SJCRH30 (cell line): ENCODE measurements around the gene ZNF385B. TPM values are rescaled to one million over a fixed set of nuclear protein-coding genes. Genes with fewer than 3 reads are reported as not detected.
A peak's percentile ranks its signal among the peaks of the same experiment; 100 is the strongest.
"Not testable (repeated sequence)": the region's sequence is repeated elsewhere in the genome, so short reads cannot be mapped to it uniquely, and the experiment has no call there.

Experiments
- DNase-seq, 2 experiments: peaks; one replicate each; pipeline ENCODE4 v3.0.0-alpha.2; 2015 to 2020
- H3K27ac ChIP-seq: fragments of 250-450 bp; sonication (Bioruptor Pico); 2 replicates; pipeline ENCODE4 v1.5.1; 2020; ENCODE audit warnings: mild to moderate bottlenecking, moderate library complexity
- H3K27me3 ChIP-seq: fragments of 250-450 bp; sonication (Bioruptor Pico); 2 replicates; pipeline ENCODE4 v1.5.1; 2020; ENCODE audit warnings: mild to moderate bottlenecking, moderate library complexity
- H3K36me3 ChIP-seq: fragments of 250-450 bp; sonication (Bioruptor Pico); 2 replicates; pipeline ENCODE4 v1.5.1; 2020; ENCODE audit warnings: mild to moderate bottlenecking, moderate library complexity
- H3K4me1 ChIP-seq: fragments of 250-450 bp; sonication (Bioruptor Pico); 2 replicates; pipeline ENCODE4 v1.5.1; 2020; ENCODE audit warnings: mild to moderate bottlenecking, moderate library complexity
- H3K4me3 ChIP-seq: fragments of 250-450 bp; sonication (Bioruptor Pico); 2 replicates; pipeline ENCODE4 v1.5.1; 2020; ENCODE audit warnings: mild to moderate bottlenecking, moderate library complexity
- H3K9me3 ChIP-seq: fragments of 250-450 bp; sonication (Bioruptor Pico); replicated peaks from 2 replicates; pipeline ENCODE4 v1.5.1; 2020; ENCODE audit warnings: mild to moderate bottlenecking, moderate library complexity
- total RNA-seq: library from RNA; depleted of rRNA; stranded (reverse); fragments of >200 nt; shearing (Covaris generic); gene quantifications from 2 replicates; pipeline ENCODE4 v1.2.3, GENCODE V29; 2014

ZNF385B gene
- total RNA-seq, 1 experiment from 2014 or later: 2.1 TPM

DNA sequence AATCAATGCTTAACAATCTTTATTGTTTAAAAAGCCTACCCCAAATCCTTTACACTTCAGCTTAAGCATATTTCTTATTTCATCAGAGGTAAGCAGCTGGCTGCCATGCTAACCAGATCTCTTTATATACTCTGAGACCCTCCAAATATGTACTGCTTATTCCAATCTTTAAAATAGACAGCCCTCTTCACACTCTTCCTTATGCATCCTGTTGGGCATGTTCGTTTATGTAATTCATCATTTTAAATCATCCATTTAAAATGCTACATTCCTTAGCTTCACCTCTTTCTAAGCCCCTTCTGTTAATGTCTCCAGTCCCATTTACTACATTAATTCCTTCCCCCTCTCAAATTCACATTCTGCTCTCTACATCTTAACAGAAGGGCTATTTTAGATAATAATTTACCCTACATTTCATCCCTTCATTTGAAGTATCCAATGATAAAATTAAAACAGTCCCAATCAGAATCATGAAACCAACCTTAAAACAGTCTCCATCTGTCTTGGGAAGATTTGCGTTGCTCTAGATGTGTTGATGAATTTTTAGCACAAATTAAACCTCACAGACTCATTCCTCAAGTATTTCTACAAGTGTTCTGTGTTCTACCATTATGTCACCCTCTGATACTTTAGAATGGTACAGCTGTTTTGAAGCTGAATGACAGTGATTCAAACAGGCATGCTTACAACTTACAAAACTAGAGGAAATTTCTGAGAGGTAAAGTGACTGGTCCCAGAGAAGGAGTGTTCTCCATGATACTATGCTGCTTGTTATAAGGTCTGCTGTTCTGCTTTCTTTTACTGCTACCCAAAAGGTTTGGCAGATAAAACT, 59.1 kb downstream of the ZNF385B start:
- no peak for DNase-seq
- Histone ChIP-seq H3K4me3 (no peak overlapping the region), H3K9me3 (no peaks in the 10 kb centered on the region), H3K36me3 (no peaks in the 10 kb centered on the region), H3K27me3 (no peaks in the 10 kb centered on the region), H3K27ac (no peak overlapping the region), H3K4me1 (no peaks in the 10 kb centered on the region; the same call in 1 of the 2 replicates)

DNA sequence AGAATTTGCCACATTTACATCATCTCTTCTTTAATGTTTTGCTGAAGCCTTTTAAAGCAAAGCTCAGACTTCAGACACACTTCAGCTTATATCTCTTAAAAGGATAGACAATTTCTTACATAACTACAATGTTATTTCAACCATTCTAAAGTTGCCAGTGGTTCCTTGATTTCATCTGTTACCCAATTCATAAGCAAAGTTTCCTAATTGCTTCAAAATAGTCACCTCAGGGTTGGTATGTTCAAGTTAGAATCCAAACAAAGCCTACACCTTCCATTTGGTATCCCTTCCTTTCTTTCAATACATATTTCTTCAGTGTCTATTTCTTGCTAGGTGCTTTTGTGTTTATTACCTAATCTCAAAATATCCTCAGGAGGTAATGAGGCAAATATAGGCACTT, 60.6 kb downstream of the ZNF385B start:
- Histone ChIP-seq H3K27ac (no peak overlapping the region), H3K4me3 (no peak overlapping the region), H3K36me3 (no peaks in the 10 kb centered on the region), H3K4me1 (peaks cover 3% of the 10 kb centered on the region), H3K9me3 (no peaks in the 10 kb centered on the region), H3K27me3 (no peaks in the 10 kb centered on the region)
- no peak for DNase-seq

DNA sequence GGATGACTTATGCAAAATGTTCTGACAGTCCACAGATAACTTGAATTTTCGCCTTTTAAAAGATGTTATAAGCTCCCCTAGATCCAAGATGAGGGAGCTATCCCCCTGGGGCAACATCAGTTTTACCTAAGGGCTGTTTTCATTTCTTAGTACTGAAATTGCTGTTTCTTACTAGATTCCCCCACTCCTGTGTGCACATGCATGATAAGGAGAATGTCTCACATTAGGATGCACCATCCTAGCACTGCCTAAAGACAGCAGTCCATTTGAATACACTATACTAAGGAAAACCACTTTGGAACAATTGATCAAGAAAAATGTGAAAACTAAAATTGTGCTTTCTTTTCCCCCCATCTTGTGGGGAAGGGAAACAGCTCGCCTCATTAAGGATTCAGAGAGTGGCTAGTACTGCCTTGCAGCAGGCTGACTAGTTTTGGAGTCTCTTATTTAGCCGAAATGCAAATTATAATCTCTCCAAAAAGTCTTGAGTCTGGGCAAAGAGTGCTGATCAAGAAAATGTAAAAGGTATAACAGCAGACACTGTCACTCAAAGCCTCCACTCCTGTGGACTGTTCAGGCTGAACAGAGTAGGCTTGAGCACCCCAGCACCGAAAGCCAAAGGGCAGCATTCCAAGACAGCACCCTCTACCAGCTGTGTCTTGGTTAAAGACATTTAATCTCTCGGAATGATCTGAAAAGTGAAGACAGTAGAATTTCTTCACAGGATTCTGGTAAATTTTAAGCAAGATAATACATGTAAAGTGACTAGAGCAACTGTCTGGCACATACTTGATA, 65.0 kb downstream of the ZNF385B start:
- Histone ChIP-seq H3K9me3 (no peaks in the 10 kb centered on the region), H3K4me1 (peaks cover 4% of the 10 kb centered on the region), H3K27me3 (no peaks in the 10 kb centered on the region)

DNA sequence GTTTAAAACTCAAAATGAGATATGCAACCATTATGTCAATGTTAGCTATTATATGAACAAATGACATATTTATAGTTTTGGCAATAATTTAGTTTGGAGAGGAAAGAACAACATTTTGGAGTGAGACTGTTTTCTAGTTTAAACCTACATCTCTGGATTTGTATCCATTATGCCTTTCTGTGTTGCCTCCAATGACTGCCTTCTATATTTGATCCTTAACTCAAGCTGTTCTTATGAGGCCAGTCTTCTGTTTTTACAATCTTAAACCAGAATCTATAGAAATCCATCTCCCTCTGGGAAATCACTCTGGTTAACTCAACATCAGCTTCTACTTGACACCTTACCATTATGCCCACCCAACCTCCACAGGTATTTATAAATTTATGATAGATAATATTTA, 67.5 kb downstream of the ZNF385B start:
- no peaks in the 10 kb centered on the region for H3K27me3 ChIP-seq
- H3K27ac ChIP-seq: no peak overlapping the region
- no peaks in the 10 kb centered on the region for H3K9me3 ChIP-seq
- no peaks in the 10 kb centered on the region for H3K36me3 ChIP-seq
- H3K4me1 ChIP-seq: peaks cover 20% of the 10 kb centered on the region
- no peak for DNase-seq
- H3K4me3 ChIP-seq: no peak overlapping the region

More for the DNA sequence above, 65.0 kb downstream of the ZNF385B start:
- Histone ChIP-seq H3K27ac (no peak overlapping the region), H3K36me3 (no peaks in the 10 kb centered on the region), H3K4me3 (no peak overlapping the region)
- DNase-seq: peak in 1 of 2 experiments; percentile 27

DNA sequence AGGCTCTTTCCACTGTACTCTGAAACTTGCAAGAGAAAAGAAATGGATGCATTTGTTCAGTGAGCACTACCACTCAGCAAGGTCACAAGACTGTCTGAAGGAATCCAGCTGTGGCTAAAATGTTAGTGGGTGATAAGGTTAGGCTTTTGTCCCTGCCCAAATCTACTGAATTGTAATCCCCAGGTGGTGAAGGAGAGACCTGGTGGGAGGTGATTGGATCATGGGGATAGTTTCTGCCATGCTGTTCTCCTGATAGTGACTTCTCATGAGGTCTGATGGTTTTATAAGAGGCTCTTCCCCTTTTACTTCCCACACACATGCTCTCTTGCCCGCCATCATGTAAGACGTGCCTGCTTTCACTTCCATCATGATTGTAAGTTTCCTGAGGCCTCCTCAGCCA, 68.2 kb downstream of the ZNF385B start:
- H3K27me3 ChIP-seq: no peaks in the 10 kb centered on the region
- H3K4me3 ChIP-seq: no peak overlapping the region
- peaks cover 20% of the 10 kb centered on the region for H3K4me1 ChIP-seq
- H3K36me3 ChIP-seq: no peaks in the 10 kb centered on the region
- DNase-seq: no peak
- no peak overlapping the region for H3K27ac ChIP-seq
- H3K9me3 ChIP-seq: no peaks in the 10 kb centered on the region

DNA sequence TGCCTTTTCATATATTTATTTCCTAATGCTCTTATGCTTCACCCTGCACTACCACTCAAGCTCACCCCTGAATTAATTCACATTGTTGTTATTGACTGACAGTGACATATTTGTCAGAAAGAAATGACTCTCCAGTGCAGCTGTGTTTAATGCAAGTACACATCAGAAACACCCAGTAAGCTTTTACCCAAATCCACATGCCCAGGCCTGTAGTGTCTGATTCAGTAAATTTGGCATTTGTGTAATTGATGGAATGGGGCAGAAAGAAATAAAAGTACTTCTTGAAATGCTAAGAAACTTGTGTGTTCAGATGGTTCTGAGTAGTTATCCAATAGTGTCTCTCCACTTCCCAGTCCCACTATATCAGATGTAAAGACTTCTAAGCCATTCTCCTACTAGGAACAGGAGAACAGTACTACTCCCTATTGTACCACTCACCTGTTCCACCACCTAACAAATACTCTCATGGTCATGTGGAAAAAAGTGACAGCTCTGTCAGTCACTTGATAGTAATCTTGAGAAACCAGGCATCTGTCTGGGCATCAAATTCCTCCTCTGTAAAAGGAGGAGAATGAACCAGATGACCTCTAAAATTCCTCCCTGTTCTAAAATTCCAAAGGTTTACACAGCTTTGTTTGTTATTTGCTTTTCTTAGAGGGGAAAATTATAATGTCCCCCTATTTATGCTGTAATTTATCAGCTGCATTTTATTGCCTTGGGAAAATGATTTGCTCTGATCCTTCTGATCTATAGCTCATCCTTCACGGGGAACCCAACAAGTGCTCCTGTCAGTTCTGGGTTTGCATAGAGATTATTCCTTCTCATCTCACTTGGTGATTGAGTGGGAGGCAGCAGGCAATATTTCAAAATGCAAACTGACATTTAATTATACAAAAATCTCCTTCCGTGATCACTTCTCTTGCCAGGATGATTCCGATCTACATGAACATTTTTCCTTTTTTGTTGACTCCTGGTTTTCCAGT, 70.9 kb downstream of the ZNF385B start:
- peak; percentile 3 to 26 for DNase-seq
- Histone ChIP-seq H3K9me3 (no peaks in the 10 kb centered on the region), H3K27ac (peak overlapping the region; percentile 27), H3K27me3 (no peaks in the 10 kb centered on the region), H3K4me3 (no peak overlapping the region), H3K4me1 (peaks cover 16% of the 10 kb centered on the region), H3K36me3 (no peaks in the 10 kb centered on the region)

DNA sequence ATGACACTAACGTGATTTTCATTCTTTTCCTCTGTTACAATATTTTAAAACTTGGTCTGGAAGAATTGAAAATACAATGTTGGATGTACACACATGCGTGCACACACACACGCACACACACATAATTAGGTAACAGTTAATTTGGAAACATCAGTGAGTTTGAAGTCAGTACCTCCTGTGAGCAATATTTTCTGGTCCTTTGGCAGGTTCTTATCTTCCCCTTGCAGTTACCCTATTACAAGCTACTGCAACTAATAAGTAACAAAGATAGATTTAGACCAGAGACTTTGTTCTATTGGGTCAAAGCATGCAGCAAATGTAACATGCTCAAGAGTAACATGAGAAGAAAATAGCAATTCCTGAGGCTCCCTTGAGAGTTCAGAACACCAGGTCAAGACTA, 73.3 kb downstream of the ZNF385B start:
- Histone ChIP-seq H3K9me3 (peaks cover 3% of the 10 kb centered on the region; the same call in 1 of the 2 replicates), H3K27me3 (no peaks in the 10 kb centered on the region), H3K4me1 (peaks cover 16% of the 10 kb centered on the region), H3K27ac (no peak overlapping the region), H3K36me3 (no peaks in the 10 kb centered on the region), H3K4me3 (no peak overlapping the region)
- no peak for DNase-seq

DNA sequence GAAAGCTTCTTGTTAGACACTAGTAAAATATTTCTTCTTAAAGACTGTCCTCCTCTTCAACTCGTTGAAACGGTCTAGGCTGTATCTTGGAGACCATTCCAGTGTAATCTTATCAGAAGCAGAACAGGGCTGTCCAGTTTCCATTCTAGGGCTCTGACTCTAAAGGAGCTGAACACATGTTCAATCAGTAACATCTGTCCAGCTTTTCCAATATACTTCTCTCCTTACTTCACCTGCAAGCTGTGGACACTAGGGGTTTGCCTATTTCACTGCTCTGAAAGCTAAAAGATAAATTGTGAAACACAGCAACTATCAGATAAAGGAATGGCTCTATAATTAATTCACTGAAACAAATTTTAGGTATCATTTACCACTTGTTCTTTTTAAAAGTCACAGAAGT, 73.8 kb downstream of the ZNF385B start:
- no peak for DNase-seq
- H3K27me3 ChIP-seq: no peaks in the 10 kb centered on the region
- H3K9me3 ChIP-seq: peaks cover 3% of the 10 kb centered on the region; the same call in 1 of the 2 replicates
- H3K36me3 ChIP-seq: no peaks in the 10 kb centered on the region
- H3K27ac ChIP-seq: no peak overlapping the region
- no peak overlapping the region for H3K4me3 ChIP-seq
- peaks cover 16% of the 10 kb centered on the region for H3K4me1 ChIP-seq

DNA sequence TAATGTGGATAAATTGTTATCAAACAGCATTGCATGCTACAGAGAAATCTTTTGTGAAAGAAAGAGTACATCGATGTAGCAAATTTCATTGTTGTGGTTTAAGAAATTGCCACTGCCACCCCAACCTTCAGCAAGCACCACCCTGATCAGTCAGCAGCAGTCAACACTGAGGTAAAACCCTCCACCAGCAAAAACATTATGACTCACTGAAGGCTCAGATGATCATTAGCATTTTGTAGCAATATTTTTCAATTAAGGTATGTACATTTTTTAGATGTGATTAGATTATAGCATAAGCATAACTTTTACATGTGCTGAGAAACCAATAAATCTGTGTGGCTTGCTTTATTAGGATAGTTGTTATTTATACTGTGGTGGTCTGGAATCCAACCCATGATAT, 75.5 kb downstream of the ZNF385B start:
- Histone ChIP-seq H3K27ac (no peak overlapping the region), H3K36me3 (no peaks in the 10 kb centered on the region), H3K9me3 (peaks cover 3% of the 10 kb centered on the region; the same call in 1 of the 2 replicates), H3K4me1 (peaks cover 10% of the 10 kb centered on the region), H3K27me3 (no peaks in the 10 kb centered on the region), H3K4me3 (no peak overlapping the region)
- DNase-seq: no peak

DNA sequence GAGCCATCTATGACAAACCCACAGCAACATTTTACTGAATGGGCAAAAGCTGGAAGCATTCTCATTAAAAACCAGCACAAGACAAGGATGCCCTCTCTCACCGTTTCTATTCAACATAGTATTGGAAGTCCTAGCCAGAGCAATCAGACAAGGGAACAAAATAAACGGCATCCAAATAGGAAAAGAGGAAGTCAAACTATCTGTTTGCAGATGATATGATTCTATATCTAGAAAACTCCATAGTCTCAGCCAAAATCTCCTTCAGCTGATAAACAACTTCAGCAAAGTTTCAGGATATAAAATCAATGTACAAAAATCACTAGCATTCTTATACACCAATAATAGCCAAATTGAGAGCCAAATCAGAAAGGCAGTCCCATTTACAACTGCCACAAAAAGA, 79.1 kb downstream of the ZNF385B start:
- H3K4me3 ChIP-seq, H3K27ac ChIP-seq, H3K27me3 ChIP-seq, DNase-seq, H3K9me3 ChIP-seq, H3K4me1 ChIP-seq, H3K36me3 ChIP-seq: not testable (repeated sequence)

DNA sequence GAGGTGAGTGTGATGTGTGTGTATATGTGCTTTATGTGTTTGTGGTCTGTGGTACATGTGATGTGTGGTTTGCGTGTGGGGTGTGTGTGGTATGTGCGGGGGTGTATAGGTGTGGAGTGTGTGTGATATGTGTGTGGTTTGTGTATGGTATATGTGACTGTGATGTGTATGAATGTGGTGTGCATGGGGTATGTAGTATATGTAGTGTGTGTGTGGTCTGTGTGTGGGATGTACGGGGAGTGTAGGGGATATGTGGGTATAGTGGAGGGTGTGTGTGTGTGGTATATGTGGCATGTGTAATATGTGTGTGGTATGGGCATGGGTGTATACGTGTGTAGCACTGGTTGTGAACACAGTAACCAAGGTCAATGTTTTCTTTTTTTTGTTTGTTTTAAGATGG, 87.4 kb downstream of the ZNF385B start:
- Histone ChIP-seq H3K36me3 (no peaks in the 10 kb centered on the region; the same call in 1 of the 2 replicates), H3K27ac (no peak overlapping the region), H3K27me3 (no peaks in the 10 kb centered on the region), H3K4me1 (no peaks in the 10 kb centered on the region), H3K4me3 (no peak overlapping the region), H3K9me3 (no peaks in the 10 kb centered on the region)
- no peak for DNase-seq

DNA sequence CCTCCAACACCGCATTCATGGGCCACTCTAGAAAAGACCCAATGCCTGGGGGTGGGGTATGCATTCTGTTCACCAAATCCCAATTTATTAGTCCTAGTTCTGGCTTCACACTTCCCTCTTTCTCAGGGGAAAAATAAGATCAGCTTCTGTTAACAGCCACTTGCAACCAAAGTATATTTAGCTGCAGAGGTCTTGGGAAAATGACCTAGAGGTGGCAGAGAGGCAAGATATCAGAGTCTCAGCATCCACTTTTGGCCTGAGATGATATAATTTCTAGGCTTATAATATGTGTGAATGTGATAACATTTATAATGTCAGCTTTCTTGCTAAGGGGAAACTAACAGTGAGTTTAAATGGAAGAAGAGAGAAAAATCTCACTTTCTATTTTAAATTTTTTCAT, 89.1 kb downstream of the ZNF385B start:
- no peaks in the 10 kb centered on the region for H3K9me3 ChIP-seq

DNA sequence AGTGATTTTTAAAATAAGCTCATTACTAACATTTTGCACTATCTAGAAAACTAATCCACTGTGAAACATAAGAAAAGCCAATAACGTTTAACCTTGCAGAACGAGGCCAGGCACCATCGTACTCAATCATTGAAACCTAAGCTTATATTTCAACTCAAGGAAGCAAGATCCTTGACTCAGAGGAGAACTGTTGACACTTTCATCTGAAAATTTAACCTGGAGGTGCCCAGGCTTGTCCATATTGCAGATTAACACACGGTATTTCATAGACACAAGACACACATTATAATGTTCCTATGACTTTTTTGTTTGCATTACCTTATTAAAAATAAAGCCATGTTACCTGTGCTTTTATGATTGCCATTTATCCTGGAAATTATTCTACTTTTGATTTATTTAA, 89.6 kb downstream of the ZNF385B start:
- Histone ChIP-seq H3K27ac (no peak overlapping the region), H3K36me3 (no peaks in the 10 kb centered on the region; the same call in 1 of the 2 replicates), H3K27me3 (no peaks in the 10 kb centered on the region), H3K9me3 (no peaks in the 10 kb centered on the region), H3K4me3 (no peak overlapping the region), H3K4me1 (no peaks in the 10 kb centered on the region)
- DNase-seq: no peak

More for the DNA sequence above, 89.1 kb downstream of the ZNF385B start:
- Histone ChIP-seq H3K36me3 (no peaks in the 10 kb centered on the region; the same call in 1 of the 2 replicates), H3K4me3 (no peak overlapping the region), H3K4me1 (no peaks in the 10 kb centered on the region), H3K27ac (no peak overlapping the region), H3K27me3 (no peaks in the 10 kb centered on the region)
- DNase-seq: no peak

DNA sequence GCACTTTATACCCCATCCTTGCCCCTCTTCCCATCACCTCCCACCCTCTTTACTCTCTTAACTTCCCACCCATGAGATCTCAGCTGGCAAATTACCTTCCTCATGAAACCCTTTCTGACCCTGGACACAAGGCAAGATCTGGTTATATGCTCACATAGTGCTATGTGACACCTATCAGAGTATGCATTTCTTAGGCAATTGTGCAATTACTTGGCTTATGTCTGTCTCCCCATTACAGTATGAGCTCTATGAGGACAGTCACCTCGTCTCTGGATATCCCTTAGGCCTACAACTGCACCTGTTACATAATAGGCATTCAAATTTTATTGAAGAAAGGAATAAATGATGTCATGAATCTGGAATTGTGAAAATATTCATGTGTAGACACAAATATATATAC, 91.4 kb downstream of the ZNF385B start:
- no peak for DNase-seq
- Histone ChIP-seq H3K27me3 (no peaks in the 10 kb centered on the region), H3K27ac (no peak overlapping the region), H3K36me3 (no peaks in the 10 kb centered on the region), H3K4me3 (no peak overlapping the region), H3K4me1 (no peaks in the 10 kb centered on the region), H3K9me3 (no peaks in the 10 kb centered on the region)
